Lower leg skin (tissue), 3 donors: ENCODE results near the gene IPCEF1.

Source experiments
- POLR2A ChIP-seq, 2 donors: fragments of 450-650 bp; IDR thresholded peaks; one replicate each; pipeline ENCODE4 v1.6.1; 2016 to 2017; ENCODE audit warnings: antibody characterized with exemption in 2 of 2, mild to moderate bottlenecking in 1 of 2, moderate library complexity in 1 of 2
- TF ChIP-seq, protein P1 (sequence below), 3 donors: fragments of 450-650 bp; IDR thresholded peaks; one replicate each; pipeline ENCODE4 v1.5.1; 2016; ENCODE audit warnings: antibody characterized with exemption in 3 of 3, mild to moderate bottlenecking in 3 of 3, moderate library complexity in 2 of 3

DNA sequence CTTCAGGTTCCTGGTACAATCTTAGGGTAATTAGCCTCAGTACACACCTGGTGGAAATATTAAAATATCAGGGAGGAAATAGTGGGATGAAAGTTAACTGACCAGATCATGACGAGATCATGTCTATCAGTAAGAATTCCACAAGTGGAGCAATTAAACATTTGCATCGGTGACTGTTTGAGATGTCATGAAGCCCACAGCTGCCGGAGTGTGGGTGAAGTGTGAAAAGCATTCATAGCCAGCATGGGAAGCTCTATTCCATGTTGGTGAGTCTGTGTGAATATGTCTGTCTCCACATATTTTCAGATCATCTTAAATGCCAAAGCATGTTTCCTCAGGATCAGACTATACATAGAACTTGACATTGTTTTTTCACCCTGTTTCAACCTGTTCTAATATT is 142.8 kb downstream of the IPCEF1 start:
- TF ChIP-seq, protein P1, sequence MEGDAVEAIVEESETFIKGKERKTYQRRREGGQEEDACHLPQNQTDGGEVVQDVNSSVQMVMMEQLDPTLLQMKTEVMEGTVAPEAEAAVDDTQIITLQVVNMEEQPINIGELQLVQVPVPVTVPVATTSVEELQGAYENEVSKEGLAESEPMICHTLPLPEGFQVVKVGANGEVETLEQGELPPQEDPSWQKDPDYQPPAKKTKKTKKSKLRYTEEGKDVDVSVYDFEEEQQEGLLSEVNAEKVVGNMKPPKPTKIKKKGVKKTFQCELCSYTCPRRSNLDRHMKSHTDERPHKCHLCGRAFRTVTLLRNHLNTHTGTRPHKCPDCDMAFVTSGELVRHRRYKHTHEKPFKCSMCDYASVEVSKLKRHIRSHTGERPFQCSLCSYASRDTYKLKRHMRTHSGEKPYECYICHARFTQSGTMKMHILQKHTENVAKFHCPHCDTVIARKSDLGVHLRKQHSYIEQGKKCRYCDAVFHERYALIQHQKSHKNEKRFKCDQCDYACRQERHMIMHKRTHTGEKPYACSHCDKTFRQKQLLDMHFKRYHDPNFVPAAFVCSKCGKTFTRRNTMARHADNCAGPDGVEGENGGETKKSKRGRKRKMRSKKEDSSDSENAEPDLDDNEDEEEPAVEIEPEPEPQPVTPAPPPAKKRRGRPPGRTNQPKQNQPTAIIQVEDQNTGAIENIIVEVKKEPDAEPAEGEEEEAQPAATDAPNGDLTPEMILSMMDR (IDR thresholded peaks at IDR 0.05), result no peak
- TF ChIP-seq POLR2A (IDR thresholded peaks at IDR 0.05), result no peak
